Esophagus squamous epithelium (tissue), 4 donors: Measurements from ENCODE around the gene MYO1H.

ENCODE experiments used
- POLR2A ChIP-seq, 4 donors: fragments of 450-650 bp; IDR thresholded peaks; one replicate each; pipeline ENCODE4 v1.6.1; 2017; ENCODE audit warnings: antibody characterized with exemption in 4 of 4, mild to moderate bottlenecking in 4 of 4, moderate library complexity in 3 of 4
- TF ChIP-seq, protein P1 (sequence below), 6 experiments: fragments of 450-650 bp in 4 of 6; fragments of 200-600 bp in 2 of 6; sonication (generic) in 2 of 6; IDR thresholded peaks; one replicate each; pipeline ENCODE4 v1.5.1; 2016 to 2019; ENCODE audit warnings: antibody characterized with exemption in 6 of 6, mild to moderate bottlenecking in 4 of 6, moderate library complexity in 4 of 6

DNA sequence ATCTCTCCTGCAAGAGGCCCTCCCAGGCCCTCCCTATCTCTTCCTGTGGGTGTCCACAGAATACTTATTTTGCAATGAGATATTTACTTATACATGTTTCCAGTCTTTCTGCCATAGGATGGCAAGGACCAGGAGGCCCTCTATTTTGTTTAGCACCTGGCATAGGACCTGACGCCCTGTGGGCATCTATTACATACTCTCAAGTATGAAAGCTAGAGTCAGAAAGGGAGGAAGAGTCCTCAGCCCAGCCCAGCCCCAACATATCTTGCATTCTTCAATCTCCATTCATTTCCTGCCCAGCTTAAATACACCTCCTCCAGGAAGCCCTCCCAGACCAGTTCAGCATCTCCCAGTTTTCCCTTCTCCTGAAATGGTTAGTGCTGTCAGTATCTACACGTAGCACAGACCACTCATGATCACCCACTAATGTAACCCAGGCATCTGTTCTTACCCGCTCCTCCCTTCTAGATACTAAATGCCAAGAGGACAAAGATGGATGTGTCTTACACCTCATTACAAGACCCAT lies 46.0 kb upstream of the MYO1H start:
- TF ChIP-seq POLR2A (IDR thresholded peaks at IDR 0.05): no peak
- TF ChIP-seq, protein P1, sequence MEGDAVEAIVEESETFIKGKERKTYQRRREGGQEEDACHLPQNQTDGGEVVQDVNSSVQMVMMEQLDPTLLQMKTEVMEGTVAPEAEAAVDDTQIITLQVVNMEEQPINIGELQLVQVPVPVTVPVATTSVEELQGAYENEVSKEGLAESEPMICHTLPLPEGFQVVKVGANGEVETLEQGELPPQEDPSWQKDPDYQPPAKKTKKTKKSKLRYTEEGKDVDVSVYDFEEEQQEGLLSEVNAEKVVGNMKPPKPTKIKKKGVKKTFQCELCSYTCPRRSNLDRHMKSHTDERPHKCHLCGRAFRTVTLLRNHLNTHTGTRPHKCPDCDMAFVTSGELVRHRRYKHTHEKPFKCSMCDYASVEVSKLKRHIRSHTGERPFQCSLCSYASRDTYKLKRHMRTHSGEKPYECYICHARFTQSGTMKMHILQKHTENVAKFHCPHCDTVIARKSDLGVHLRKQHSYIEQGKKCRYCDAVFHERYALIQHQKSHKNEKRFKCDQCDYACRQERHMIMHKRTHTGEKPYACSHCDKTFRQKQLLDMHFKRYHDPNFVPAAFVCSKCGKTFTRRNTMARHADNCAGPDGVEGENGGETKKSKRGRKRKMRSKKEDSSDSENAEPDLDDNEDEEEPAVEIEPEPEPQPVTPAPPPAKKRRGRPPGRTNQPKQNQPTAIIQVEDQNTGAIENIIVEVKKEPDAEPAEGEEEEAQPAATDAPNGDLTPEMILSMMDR (IDR thresholded peaks at IDR 0.05): no peak
